ENCODE data around the gene SLFNL1.

Gene SLFNL1

GRCh38 chr1:40987439-40988276 is 33.9 kb downstream of the SLFNL1 start:
- DNase-seq (ENCODE audit: insufficient read length, low spot score) (no peak), FAIRE-seq (no peak)

- DNase-seq (ENCODE audit: insufficient read length, low spot score) = no peak
- no peak for FAIRE-seq
Measured at GRCh38 chr1:40986956-40987355, 34.6 kb downstream of the SLFNL1 start.

GRCh38 chr1:40986328-40986783 is 35.2 kb downstream of the SLFNL1 start:
- FAIRE-seq (no peak), DNase-seq (ENCODE audit: insufficient read length, low spot score) (no peak)

GRCh38 chr1:40985875-40986274 is 35.6 kb downstream of the SLFNL1 start:
- DNase-seq (ENCODE audit: insufficient read length, low spot score) (no peak), FAIRE-seq (no peak)

- DNase-seq (ENCODE audit: insufficient read length, low spot score) = no peak
- FAIRE-seq = no peak
Measured at GRCh38 chr1:40985161-40985560, 36.4 kb downstream of the SLFNL1 start.

GRCh38 chr1:40984531-40984930 is 37.0 kb downstream of the SLFNL1 start:
- no peak for FAIRE-seq
- no peak for DNase-seq (ENCODE audit: insufficient read length, low spot score)

GRCh38 chr1:40984066-40984465 is 37.5 kb downstream of the SLFNL1 start:
- no peak for DNase-seq (ENCODE audit: insufficient read length, low spot score)
- FAIRE-seq = no peak

- no peak for FAIRE-seq
- DNase-seq (ENCODE audit: insufficient read length, low spot score) = no peak
Measured at GRCh38 chr1:40983286-40983685, 38.2 kb downstream of the SLFNL1 start.

GRCh38 chr1:40982721-40983120 is 38.8 kb downstream of the SLFNL1 start:
- DNase-seq (ENCODE audit: insufficient read length, low spot score) (no peak), FAIRE-seq (no peak)

GRCh38 chr1:40981691-40982448 is 39.7 kb downstream of the SLFNL1 start:
- no peak for FAIRE-seq
- no peak for DNase-seq (ENCODE audit: insufficient read length, low spot score)

GRCh38 chr1:40980453-40981121 is 40.9 kb downstream of the SLFNL1 start:
- FAIRE-seq (no peak), DNase-seq (ENCODE audit: insufficient read length, low spot score) (no peak)

- FAIRE-seq (no peak), DNase-seq (ENCODE audit: insufficient read length, low spot score) (no peak)
Measured at GRCh38 chr1:40980068-40980452, 41.5 kb downstream of the SLFNL1 start.

- DNase-seq (ENCODE audit: insufficient read length, low spot score) = peak; percentile 93
- FAIRE-seq = peak; percentile 92
Measured at GRCh38 chr1:40979241-40980067, 42.1 kb downstream of the SLFNL1 start, which contains the start of gene CTPS1. Gene CTPS1 (plus strand): TSS chr1:40979696. CDS start chr1:40983291, 3,595 bp downstream.

GRCh38 chr1:40978886-40979240 is 42.7 kb downstream of the SLFNL1 start:
- no peak for FAIRE-seq

GRCh38 chr1:40977716-40978115 is 43.8 kb downstream of the SLFNL1 start:
- FAIRE-seq = no peak

More at GRCh38 chr1:40978886-40979240, 42.7 kb downstream of the SLFNL1 start:
- DNase-seq (ENCODE audit: insufficient read length, low spot score) = no peak

GRCh38 chr1:40976952-40977690 is 44.4 kb downstream of the SLFNL1 start:
- FAIRE-seq = peak; percentile 83
- peak; percentile 69 for DNase-seq (ENCODE audit: insufficient read length, low spot score)

More at GRCh38 chr1:40977716-40978115, 43.8 kb downstream of the SLFNL1 start:
- no peak for DNase-seq (ENCODE audit: insufficient read length, low spot score)

- no peak for DNase-seq (ENCODE audit: insufficient read length, low spot score)
- no peak for FAIRE-seq
Measured at GRCh38 chr1:40974945-40975344, 46.6 kb downstream of the SLFNL1 start.

GRCh38 chr1:40973912-40974311 is 47.6 kb downstream of the SLFNL1 start:
- DNase-seq (ENCODE audit: insufficient read length, low spot score) (no peak), FAIRE-seq (no peak)

GRCh38 chr1:40971966-40972365 is 49.6 kb downstream of the SLFNL1 start:
- DNase-seq (ENCODE audit: insufficient read length, low spot score) (no peak), FAIRE-seq (no peak)

GRCh38 chr1:40969445-40969844 is 52.1 kb downstream of the SLFNL1 start:
- FAIRE-seq (no peak), DNase-seq (ENCODE audit: insufficient read length, low spot score) (no peak)
